HG02798 (cell line): Measurements from ENCODE around the gene VSX2.

Experiments used
- ATAC-seq: cut with Tn5 transposase; IDR thresholded peaks from one replicate; pipeline ENCODE4 v1.9.1; 2021; ENCODE audit warnings: mild to moderate bottlenecking; ENCODE audit not compliant: unreplicated experiment, poor library complexity

Gene VSX2

GRCh38 chr14:74238974-74239847 is at the start of gene VSX2:
VSX2 (plus strand) TSS chr14:74239449; CDS start chr14:74239562, 113 bp downstream.
- ATAC-seq, result no peak

GRCh38 chr14:74190927-74191575 is 48.2 kb upstream of the VSX2 start:
- no peak for ATAC-seq

GRCh38 chr14:74194506-74195274 is 44.6 kb upstream of the VSX2 start:
- no peak for ATAC-seq

- no peak for ATAC-seq
Observed at GRCh38 chr14:74195623-74196022, 43.6 kb upstream of the VSX2 start.

- ATAC-seq, result no peak
Observed at GRCh38 chr14:74198441-74199234, 40.6 kb upstream of the VSX2 start.

GRCh38 chr14:74202113-74202512 is 37.1 kb upstream of the VSX2 start:
- ATAC-seq, result no peak

GRCh38 chr14:74203639-74204038 is 35.6 kb upstream of the VSX2 start:
- ATAC-seq, result no peak

GRCh38 chr14:74204491-74204890 is 34.8 kb upstream of the VSX2 start:
- ATAC-seq, result no peak

GRCh38 chr14:74205882-74206281 is 33.4 kb upstream of the VSX2 start:
- no peak for ATAC-seq

GRCh38 chr14:74207943-74208342 is 31.3 kb upstream of the VSX2 start:
- ATAC-seq, result no peak

GRCh38 chr14:74208642-74209041 is 30.6 kb upstream of the VSX2 start:
- no peak for ATAC-seq

- no peak for ATAC-seq
Observed at GRCh38 chr14:74211945-74212580, 27.2 kb upstream of the VSX2 start.

- ATAC-seq, result no peak
Observed at GRCh38 chr14:74213907-74214803, 25.1 kb upstream of the VSX2 start.

GRCh38 chr14:74216671-74217070 is 22.6 kb upstream of the VSX2 start:
- no peak for ATAC-seq

- ATAC-seq, result peak; percentile 81
Observed at GRCh38 chr14:74217672-74218448, 21.4 kb upstream of the VSX2 start.

GRCh38 chr14:74218462-74218861 is 20.8 kb upstream of the VSX2 start:
- ATAC-seq, result no peak

GRCh38 chr14:74219277-74220205 is 19.7 kb upstream of the VSX2 start:
- ATAC-seq, result no peak
